Measurements from ENCODE around the gene TIMM23B.
"Not testable (repeated sequence)": the region's sequence is repeated elsewhere in the genome, so short reads cannot be mapped to it uniquely, and the experiment has no call there.

DNA sequence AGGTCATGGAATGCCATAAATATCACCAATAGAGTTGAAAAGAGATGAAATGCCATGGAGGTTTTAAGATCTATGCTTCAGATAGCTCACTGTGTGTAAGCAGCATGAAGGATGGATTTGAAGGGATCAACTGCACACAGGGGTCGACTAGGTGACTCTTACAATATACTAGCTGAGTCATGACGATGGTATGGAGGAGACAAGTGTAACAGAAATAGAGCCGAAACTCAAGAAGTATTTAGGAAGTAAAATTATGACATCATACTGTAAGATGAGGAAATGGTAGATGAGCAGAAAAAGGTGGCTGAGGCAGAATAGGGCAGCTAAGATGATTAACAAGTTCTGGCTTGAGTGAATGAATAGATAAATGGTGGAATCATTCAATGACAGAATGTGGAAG, 38.0 kb upstream of the TIMM23B start:
- TF ChIP-seq POLR2A (IDR thresholded peaks at IDR 0.05; ENCODE audit: low read length); GATA1 (IDR thresholded peaks at IDR 0.05; ENCODE audit: low read depth, low read length): not testable (repeated sequence)

Measured in erythroblast (primary cell).